ENCODE data around the gene SLC37A3. TPM values are rescaled to one million over a fixed set of nuclear protein-coding genes. Genes with fewer than 3 reads are reported as not detected.
"Not testable (repeated sequence)": the region's sequence is repeated elsewhere in the genome, so short reads cannot be mapped to it uniquely, and the experiment has no call there.

Gene SLC37A3
- polyA plus RNA-seq, 3 donors, result 14.7 to 21.3 (median 20.2) TPM

DNA sequence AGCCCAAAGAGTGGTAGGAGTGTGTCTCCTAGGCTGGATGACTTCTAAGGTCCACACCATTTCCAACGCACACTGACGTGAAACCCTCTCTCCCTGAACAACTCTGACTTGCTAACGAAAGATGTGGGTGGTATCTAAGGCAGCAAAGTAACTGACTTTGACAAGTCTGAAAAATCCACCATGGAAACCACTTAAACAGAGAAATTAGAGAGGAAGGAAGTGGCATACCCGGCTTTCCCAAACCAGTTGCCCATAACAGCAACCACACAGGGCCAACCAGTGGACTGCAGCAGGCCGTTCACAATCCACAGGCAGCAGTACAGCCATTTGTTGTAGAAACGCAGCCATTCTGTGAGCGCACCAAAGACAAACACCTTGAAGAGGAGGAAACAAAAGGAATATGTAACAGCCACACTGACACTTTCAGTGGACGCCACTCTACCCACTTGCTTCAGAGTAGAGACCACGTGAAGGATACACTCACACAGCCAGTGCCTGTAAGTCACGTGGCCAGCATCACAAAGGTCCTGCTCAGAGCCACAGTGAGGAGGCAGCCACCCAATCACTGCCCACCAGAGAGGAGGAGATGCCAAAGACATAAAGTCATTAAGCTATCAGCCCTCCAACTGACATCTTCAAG lies 39.8 kb downstream of the SLC37A3 start:
- WGBS, 3 donors, result 60 to 91% (median 74%) methylated on average over 10 of the region's 10 CpGs
- H3K27ac ChIP-seq (ENCODE audit: low read depth, low read length), result no peak overlapping the region

DNA sequence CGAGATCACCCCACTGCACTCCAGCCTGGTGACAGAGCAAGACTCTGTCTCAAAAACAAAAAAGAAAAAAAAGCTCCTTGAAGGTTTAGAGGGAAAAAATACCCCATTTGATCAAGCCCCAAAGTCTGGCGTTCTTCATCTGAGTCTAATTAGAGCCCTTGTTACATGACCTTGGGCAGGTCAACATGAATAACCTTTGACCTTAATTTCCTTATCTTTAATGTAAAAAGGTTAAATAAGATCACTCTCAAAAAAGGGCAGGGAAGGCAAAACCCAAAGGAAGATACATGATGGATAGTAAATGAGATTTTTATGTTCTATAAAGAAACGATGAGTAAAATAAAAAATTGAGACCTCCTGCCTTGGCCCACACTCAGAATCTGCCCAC lies 40.3 kb downstream of the SLC37A3 start:
- H3K27ac ChIP-seq (ENCODE audit: low read depth, low read length), result no peak overlapping the region
- 85 to 93% (median 87%) methylated on average over 3 of the region's 3 CpGs for WGBS, 3 donors

DNA sequence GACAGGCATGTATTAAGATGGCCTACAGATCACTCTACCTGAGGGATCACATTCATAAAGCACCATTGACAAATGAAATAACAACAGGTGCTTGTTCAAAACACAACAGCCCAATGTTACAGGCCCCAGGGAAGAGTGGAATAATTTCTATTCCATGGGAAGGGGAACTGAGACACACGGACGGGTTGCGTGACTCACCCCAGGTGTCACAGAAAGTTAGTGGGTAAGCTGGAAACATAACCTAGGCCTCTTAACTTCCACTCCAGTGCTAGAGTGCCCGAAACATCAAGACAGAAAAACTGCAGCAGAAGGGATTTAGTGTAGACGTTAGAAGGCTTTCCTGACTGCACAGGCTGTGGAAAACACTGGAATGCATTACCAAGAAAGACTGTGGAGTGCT lies 48.3 kb downstream of the SLC37A3 start:
- no peak overlapping the region for H3K27ac ChIP-seq (ENCODE audit: low read depth, low read length)
- 80 to 89% (median 86%) methylated on average over 5 of the region's 5 CpGs for WGBS, 3 donors

DNA sequence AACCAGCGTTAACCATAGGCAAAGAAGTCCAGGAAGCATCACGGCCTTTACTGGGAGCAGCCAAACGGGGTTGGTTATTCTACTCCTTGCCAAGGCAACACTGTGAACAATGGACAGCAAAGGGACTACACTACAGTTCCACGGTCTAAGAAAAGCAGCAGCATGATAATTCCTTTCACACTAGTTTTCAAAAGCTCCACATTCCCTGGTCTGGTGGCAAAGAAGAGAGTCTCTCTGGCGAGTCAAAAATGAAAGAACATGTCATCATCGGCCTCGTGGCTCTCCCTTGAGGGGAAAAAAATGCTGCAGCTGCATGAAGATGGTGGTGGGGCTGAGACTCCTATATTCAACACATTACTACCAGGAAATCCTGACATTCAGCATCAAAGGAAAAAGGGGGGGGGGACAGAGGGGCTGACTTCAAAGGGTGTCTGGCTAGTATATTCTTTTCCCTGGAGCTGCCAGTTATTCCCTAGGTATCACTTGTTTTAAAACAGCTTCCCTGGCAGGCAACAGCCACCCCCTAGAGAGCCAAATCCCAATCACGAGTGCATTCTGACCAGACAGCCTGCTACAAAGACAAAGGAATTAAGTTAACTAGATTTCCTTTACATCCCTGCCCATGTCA lies 49.1 kb downstream of the SLC37A3 start:
- 46 to 76% (median 59%) methylated on average over 8 of the region's 8 CpGs for WGBS, 3 donors

DNA sequence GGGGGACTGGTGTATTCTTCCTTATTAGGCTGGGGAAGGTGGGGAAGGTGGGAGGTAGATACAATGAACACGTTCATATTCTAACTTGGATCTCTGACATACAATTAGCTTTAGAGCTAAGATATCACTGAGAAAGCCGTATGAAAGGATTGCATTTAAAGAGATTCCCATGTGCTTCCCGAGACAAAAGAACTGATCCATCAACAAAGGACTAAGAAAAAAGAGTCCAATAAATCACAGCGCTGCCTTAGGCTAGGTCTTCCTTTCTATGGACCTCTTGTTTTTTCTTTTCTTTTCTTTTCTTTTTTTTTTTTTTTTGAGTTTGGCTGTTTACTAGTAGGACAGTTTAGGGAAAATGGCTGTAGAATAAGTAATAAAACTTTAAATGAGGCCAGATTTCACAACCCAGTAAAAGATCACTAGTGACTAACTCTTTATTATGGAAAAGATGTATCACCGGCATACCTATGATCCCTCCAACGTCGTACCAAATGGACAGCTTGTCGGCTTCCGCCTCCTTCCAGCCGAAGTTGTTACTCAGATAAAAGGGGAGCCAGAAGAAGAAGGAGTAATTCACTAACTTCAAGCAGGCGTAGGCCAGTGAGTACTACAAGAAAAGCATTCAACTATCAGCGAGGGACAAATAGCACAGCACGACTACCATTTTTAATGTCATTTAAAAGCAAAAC lies 50.0 kb downstream of the SLC37A3 start:
- WGBS, 3 donors, result 87 to 91% (median 87%) methylated on average over 13 of the region's 13 CpGs
- no peak overlapping the region for H3K27ac ChIP-seq (ENCODE audit: low read depth, low read length)

More for the DNA sequence above, 49.1 kb downstream of the SLC37A3 start:
- no peak overlapping the region for H3K27ac ChIP-seq (ENCODE audit: low read depth, low read length)

DNA sequence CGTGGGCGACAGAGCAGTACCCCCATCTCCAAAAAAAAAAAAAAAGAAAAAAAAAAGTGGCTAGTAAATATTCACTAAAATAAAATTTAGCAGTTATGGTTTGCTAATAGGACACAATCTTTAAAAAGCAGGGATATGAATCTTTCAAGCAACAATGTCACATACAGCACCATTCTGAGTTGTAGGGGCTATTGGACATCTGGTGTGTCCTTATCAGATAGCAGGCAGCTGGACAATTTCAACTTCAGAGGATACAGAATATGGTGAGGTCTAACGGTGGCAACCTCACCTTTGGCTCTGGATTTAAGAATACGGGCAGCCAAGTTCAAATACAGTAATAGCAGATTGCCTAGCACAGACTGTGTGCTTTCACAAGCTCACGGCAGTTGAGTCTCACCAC lies 51.1 kb downstream of the SLC37A3 start:
- no peak overlapping the region for H3K27ac ChIP-seq (ENCODE audit: low read depth, low read length)
- 85 to 91% (median 90%) methylated on average over 5 of the region's 5 CpGs for WGBS, 3 donors

DNA sequence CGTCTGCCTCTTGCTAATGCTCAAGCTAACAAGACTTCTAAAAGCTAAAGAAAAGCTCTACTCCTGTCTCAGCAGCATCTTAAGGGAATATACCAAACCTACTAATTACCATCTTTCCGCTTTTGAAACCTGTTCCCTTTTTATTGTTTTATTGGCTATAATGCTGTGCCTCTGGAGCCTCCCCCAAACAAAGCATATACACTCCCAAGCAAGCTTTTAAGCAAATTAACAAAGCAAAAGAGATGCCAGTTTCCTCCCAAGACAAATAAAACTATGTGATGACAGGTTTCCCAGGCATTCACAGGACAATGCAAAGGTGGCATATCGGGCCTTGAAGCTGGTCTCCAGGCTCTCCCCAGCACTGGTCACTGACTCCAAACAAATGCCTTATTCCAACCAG lies 52.9 kb downstream of the SLC37A3 start:
- H3K27ac ChIP-seq (ENCODE audit: low read depth, low read length), result no peak overlapping the region
- WGBS, 3 donors, result 84 to 94% (median 91%) methylated on average over 3 of the region's 3 CpGs

DNA sequence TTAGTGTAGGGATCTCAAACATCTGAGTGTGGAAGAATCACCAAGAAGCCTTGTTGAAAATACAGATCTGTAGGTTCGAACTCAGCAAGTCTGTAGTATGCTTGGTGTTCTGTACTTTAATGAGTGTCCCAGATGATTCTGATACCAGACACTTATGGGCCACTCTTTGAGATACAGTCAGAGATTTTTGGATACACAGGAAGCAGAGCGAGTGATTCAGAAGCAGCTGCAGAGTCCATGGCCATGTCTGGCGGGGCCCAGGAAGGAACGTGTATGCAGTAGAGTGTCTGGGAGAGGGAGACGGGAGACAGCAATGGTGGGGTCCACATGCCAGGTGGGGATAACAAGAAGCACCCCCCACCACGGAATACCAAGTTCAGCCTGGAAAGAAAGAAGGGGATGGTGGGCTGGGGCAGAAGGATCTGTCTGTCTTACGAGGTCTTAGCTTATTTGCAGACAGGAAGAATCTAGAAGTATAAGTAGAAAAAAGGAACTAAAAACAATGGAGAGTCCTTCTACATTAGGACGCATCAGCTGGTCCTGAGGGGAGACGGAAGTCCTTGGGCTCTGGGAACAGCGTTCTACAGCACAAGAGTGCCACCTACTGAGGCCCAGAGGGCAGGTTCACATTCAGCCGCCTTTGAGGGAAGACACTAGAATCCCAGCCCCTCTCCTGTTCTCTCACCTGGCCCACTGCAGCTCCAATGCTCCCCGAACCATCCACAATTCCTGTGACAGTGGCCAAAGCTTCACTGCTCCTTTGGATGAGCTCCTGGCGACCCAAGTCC lies 55.4 kb downstream of the SLC37A3 start:
- WGBS, 3 donors, result 63 to 68% (median 66%) methylated on average over 13 of the region's 13 CpGs
- H3K27ac ChIP-seq (ENCODE audit: low read depth, low read length), result no peak overlapping the region

DNA sequence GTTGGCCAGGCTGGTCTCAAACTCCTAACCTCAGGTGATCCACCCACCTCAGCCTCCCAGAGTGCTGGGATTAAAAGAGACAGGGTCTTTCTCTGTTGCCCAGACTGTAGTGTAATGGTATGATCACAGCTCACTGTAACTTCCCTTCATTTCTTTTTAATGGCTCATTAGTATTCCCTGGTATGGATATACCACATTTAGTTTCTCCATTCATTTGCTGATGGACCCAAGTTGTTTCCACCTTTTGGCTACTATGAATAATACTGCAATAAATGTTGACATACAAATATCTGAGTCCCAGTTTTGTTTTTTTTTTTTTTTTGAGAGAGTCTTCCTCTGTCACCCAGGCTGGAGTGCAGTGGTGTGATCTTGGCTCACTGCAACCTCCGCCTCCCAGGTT lies 59.4 kb downstream of the SLC37A3 start:
- WGBS, 3 donors, result 93 to 100% (median 100%) methylated on average over 1 of the region's 1 CpG
- not testable (repeated sequence) for H3K27ac ChIP-seq (ENCODE audit: low read depth, low read length)

DNA sequence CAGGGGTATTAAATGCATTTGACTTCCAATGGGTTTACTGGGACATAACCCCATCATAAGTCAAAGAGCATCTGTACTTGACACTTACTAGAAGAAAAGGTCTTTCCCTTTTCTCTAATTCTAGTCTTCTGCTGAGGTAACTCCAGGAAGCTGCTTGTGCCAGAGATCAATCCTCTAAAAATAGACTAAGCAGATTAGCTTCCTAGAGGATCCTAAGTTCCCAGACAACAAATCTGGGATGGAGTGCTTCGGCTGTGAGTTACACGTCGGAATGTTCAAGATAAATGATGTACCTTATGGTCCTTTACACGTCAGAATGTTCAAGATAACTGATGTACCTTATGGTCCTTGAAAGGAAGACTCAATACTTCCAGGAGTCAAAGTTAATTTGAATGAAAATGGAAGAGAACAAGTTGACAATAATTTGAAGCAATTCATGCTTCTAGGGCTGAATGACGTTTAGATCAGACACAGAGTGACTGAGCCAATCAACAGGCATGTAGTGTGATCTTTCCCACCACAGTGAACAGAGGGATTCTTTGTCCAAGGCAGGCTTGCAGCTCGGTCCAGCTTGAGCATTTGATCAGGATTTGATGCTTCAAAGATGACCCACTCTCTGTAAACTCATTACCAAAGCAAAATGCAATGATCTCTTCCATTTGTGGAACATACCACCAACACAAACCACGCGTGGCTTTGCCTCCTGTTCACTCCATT lies 63.8 kb downstream of the SLC37A3 start:
- H3K27ac ChIP-seq (ENCODE audit: low read depth, low read length), result no peak overlapping the region
- WGBS, 3 donors, result 69 to 80% (median 78%) methylated on average over 8 of the region's 8 CpGs

DNA sequence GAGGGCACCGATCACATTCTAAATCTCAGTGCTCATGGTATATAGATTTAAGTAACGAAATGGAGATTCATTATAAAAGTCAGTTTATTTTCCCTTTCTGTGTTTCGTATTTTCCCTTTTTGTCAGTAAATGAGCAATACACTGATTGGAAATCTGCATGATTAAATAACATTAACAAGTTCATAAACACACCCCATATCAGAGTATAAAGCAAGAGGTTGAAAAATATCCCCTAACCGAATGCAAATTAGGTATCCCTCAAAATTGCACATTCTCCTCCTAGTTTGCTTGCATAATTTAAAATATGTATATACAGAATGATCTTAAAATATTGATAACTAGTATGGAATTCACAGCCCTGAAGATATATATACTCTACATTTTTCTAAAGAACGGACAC lies 64.6 kb downstream of the SLC37A3 start:
- H3K27ac ChIP-seq (ENCODE audit: low read depth, low read length), result no peak overlapping the region
- 93 to 95% (median 94%) methylated on average over 5 of the region's 5 CpGs for WGBS, 3 donors

DNA sequence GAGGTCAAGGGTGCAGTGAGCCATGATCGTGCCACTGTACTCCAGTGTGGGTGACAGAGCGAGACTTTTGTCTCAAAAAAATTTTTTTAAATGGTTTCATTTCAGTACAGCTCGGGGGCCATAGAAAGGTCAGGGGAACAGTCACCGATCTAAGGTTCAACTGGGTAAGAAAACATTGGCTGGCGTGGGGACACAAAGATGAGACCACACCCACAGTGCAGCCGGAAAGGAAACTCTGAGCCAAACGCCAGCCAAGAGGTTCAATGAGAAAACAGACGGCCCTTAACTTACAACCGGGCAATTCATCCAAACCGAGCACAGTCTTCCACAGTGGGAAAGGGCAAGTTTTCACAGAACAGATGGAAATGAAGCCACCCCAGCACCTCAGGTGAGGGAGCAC lies 65.1 kb downstream of the SLC37A3 start:
- 61 to 78% (median 74%) methylated on average over 10 of the region's 10 CpGs for WGBS, 3 donors
- no peak overlapping the region for H3K27ac ChIP-seq (ENCODE audit: low read depth, low read length)

DNA sequence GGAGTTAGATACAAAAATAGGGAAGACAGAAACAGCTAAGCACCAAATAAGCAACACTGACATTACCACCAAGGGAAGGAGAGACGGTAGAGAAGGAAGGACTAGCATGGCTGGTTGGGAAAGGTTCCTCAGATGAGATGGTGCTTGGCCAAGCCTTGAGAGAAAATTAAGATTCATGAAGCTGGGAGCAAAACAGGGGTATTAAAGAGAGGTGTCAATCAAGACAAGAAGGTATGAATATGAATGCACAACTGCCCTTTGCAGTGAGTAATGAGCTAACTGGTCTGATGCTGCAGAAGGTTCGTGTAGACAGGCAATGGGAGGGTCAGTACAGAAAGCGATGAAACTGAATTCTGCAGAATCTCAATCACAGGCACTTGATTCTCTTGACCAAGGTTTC lies 67.7 kb downstream of the SLC37A3 start:
- no peak overlapping the region for H3K27ac ChIP-seq (ENCODE audit: low read depth, low read length)
- WGBS, 3 donors, result 81 to 87% (median 83%) methylated on average over 3 of the region's 3 CpGs

DNA sequence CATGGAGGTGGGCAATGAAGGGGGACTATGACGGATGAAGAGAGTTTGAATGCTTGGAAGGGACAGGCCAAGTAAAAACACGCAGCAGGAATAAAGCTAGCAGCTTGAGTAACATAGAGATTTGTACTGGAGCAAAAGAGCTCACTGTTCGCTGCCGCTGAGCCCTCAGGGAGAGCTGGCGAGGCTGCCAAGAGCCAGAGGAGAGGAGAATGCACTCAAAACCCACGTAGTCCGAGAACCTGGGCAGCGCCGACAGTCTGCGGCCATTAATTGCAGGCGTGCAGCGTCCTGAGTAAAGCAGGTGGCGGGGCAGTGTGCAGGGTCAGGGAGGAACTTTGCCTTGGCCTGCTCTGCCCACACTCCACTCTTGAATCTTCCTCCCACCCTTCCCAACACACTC lies 68.2 kb downstream of the SLC37A3 start:
- 87 to 90% (median 88%) methylated on average over 13 of the region's 13 CpGs for WGBS, 3 donors
- H3K27ac ChIP-seq (ENCODE audit: low read depth, low read length), result no peak overlapping the region

DNA sequence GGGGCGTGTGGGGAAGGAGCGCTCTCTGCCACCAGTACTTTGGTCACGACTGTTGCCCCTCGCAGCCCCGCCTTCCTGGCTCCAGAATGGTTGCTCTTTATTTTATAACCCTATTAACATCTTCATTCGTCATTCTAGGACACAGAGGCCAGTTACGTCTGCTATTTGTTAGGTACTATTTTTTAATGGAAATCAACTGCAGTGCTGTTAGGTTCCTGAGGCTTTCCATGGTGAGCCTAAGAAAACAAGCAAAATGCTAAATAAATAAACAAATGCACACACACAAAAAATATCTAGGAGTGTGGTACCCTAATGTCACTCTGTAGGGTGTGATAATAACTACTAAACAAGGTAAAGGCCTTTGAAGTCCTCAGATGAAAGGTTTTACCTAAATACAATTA lies 71.1 kb downstream of the SLC37A3 start:
- H3K27ac ChIP-seq (ENCODE audit: low read depth, low read length), result no peak overlapping the region
- WGBS, 3 donors, result 84 to 91% (median 84%) methylated on average over 7 of the region's 7 CpGs

DNA sequence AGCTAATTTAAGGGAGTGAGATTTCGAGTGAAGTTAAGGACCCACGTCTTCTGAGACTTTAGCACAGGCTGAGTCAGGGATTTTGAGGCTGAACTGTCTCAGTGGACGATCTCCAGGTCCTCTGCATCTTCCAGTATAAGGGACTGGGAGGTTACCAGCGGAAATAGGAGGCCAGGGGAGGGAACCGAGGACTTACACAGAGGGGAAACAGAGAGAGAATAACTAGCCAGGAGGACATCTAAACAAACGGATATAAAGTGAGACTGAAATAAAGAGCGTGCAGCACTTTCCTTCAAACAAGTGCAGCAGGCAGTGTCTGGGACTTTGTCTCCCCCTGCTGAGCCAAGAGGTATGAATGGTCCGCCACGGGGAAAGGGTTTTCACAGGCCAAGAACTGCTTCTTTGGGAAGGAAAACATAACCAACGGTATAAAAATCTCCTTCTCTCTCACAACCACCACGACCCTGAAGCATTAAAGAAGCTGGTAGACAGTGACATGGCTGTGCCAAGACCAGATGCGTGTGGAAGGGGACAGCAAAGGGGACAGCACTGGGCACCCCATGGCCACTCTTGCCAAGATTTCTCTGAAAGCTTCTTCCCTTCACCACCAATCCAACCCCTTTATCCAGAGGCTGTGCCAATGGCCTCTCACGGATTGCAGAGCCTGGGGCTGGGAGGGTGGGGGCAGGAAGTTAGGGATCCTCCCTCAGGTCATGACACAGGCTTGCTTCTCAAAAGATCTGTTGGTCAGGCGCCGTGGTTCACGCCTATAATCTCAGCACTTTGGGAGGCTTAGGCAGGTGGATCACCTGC lies 72.0 kb downstream of the SLC37A3 start:
- H3K27ac ChIP-seq (ENCODE audit: low read depth, low read length), result no peak overlapping the region
- 29 to 34% (median 33%) methylated on average over 16 of the region's 16 CpGs for WGBS, 3 donors

DNA sequence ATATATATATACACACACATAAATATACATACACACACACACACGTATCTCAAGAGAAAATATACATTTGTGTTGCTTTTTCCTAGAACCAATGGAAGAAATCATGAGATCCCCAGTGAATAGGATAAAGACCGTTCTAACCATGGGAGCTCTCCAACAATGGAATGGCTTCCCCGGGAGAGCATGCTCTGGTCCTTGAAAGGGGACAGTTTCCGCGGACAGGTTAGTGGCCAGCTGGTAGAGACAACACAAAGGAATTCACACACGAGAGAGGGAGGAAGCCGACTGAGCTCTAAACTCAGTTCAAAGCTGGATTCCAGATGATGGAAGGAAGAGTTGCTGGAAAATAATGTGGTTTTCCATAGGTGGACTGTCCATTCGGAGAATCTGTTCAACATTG lies 72.7 kb downstream of the SLC37A3 start:
- 74 to 84% (median 79%) methylated on average over 8 of the region's 8 CpGs for WGBS, 3 donors
- no peak overlapping the region for H3K27ac ChIP-seq (ENCODE audit: low read depth, low read length)

DNA sequence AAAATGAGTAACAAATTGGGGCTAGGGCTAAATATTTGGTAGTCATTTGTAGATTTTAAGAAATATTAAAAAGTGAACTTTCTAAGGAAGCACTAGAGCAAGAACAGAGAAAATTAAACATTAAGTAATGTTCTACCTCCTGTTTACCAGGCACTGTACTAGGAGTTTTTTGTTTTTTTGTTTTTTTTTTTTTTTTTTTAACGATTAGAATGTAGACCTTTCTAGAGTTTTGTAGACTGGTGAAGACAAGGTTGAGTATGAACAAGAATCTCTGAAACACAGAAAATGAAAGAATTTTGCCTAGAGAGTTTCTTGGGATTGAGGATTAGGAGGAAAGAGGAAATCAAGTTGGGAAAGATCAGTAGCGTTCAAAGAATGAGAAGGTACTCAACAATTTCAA lies 73.6 kb downstream of the SLC37A3 start:
- WGBS, 3 donors, result 83 to 95% (median 92%) methylated on average over 2 of the region's 2 CpGs
- no peak overlapping the region for H3K27ac ChIP-seq (ENCODE audit: low read depth, low read length)

Measured in adipose tissue (tissue), 3 donors.